Omental fat pad (tissue), 4 donors: ENCODE measurements around the gene UBXN6. TPM values are rescaled to one million over a fixed set of nuclear protein-coding genes. Genes with fewer than 3 reads are reported as not detected.

Experiments
- ATAC-seq: fragments of 150-250 bp; one replicate; pipeline ENCODE4 v1.9.1; 2016; ENCODE audit warnings: mild to moderate bottlenecking, moderate library complexity; ENCODE audit not compliant: low FRiP score
- DNase-seq: peaks from one replicate; pipeline ENCODE4 v3.0.0-alpha.2; 2019; ENCODE audit warnings: low spot score
- total RNA-seq, 4 donors: library from RNA; depleted of rRNA; stranded (reverse); fragments of >200 nt; gene quantifications; one replicate each; pipeline ENCODE4 v1.1.0, GENCODE V29; 2016
- TF ChIP-seq, protein P1 (sequence below), 3 donors: fragments of 450-650 bp; IDR thresholded peaks; one replicate each; pipeline ENCODE4 v1.5.1; 2016 to 2017; ENCODE audit warnings: antibody characterized with exemption in 3 of 3, mild to moderate bottlenecking in 3 of 3, moderate library complexity in 2 of 3

The UBXN6 gene
- total RNA-seq, 4 donors from 2014 or later, result 62.7 to 128 (median 88.6) TPM

GRCh38 chr19:4483385-4483784 lies 25.8 kb upstream of the UBXN6 start:
- TF ChIP-seq, protein P1, sequence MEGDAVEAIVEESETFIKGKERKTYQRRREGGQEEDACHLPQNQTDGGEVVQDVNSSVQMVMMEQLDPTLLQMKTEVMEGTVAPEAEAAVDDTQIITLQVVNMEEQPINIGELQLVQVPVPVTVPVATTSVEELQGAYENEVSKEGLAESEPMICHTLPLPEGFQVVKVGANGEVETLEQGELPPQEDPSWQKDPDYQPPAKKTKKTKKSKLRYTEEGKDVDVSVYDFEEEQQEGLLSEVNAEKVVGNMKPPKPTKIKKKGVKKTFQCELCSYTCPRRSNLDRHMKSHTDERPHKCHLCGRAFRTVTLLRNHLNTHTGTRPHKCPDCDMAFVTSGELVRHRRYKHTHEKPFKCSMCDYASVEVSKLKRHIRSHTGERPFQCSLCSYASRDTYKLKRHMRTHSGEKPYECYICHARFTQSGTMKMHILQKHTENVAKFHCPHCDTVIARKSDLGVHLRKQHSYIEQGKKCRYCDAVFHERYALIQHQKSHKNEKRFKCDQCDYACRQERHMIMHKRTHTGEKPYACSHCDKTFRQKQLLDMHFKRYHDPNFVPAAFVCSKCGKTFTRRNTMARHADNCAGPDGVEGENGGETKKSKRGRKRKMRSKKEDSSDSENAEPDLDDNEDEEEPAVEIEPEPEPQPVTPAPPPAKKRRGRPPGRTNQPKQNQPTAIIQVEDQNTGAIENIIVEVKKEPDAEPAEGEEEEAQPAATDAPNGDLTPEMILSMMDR (IDR thresholded peaks at IDR 0.05), result no peak
- DNase-seq (no peak), ATAC-seq (no peak)

GRCh38 chr19:4482721-4483364 lies 25.2 kb upstream of the UBXN6 start:
- no peak for ATAC-seq
- TF ChIP-seq, protein P1 (IDR thresholded peaks at IDR 0.05), result no peak
- DNase-seq, result no peak

GRCh38 chr19:4477034-4477801 lies 19.6 kb upstream of the UBXN6 start:
- TF ChIP-seq, protein P1 (IDR thresholded peaks at IDR 0.05), result no peak
- DNase-seq, result no peak
- no peak for ATAC-seq

GRCh38 chr19:4474514-4475022 lies 17.0 kb upstream of the UBXN6 start:
- TF ChIP-seq, protein P1 (IDR thresholded peaks at IDR 0.05), result no peak
- ATAC-seq, result no peak
- DNase-seq, result no peak

DNA sequence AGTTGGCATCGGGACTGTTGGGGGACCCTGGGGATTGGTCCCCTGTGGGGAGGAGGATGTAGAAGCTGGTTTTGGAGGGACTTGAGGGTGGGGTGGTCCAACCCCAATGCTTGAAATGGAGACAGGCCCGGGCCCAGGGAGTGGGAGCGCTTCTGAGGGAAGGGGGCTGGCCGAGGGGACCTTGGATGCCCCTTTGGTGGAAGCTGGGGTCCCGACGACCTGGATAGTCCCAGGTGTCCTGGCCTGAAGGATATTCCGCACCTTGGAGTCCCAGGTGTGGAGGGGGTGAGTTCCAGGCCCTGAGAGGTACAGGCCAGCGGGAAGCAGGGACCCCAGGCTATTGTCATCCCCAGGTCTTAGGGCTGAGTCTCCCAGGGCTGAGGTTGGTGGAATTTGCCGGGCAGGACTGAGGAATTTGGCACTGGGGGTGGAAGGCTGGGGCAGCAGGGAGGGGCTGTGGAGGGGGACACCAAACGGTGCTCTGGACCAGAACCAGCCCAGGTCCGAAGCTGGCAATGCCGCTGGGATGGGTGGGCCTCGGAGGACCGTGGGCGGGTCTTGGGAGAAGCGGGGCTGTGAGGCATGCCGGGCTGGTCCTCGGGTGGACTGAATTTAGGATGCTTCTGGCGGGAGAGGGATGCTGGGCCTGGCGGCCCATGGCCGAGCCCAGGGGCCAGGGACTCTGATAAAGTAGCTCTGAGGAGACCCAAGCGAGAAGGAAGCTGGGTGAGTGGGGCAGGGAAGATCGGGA lies 16.3 kb upstream of the UBXN6 start:
- TF ChIP-seq, protein P1 (IDR thresholded peaks at IDR 0.05), result no peak
- ATAC-seq, result no peak
- DNase-seq, result no peak

GRCh38 chr19:4473011-4473762 lies 15.6 kb upstream of the UBXN6 start:
- TF ChIP-seq, protein P1 (IDR thresholded peaks at IDR 0.05), result no peak
- DNase-seq (no peak), ATAC-seq (no peak)
